ENCODE results near the gene CACNA1E. TPM values are rescaled to one million over a fixed set of nuclear protein-coding genes. Genes with fewer than 3 reads are reported as not detected.
"Not testable (repeated sequence)": the region's sequence is repeated elsewhere in the genome, so short reads cannot be mapped to it uniquely, and the experiment has no call there.

The CACNA1E gene
- total RNA-seq, 1 donor from 2014 or later, result 0.88 TPM

DNA sequence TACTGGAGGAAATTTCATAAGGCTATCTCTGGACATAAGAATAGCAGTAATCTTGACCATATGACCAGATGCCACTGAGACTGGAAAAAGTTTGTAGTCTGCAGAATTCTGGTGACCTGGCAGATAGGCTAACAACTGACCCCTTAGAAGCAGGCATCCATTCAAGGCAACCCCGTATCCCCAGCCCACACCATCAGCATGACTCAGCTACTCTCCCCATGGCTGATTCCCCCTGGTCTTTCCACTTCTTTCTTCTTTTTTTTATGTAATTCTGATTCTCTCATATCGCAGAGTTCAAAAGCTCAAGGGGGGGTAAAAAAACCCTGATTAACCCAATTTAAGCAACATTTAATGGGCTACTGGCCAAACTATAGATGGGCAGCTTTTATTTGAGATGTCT lies 335.1 kb downstream of the CACNA1E start:
- H3K36me3 ChIP-seq, result no peaks in the 10 kb centered on the region
- H3K4me1 ChIP-seq, result no peaks in the 10 kb centered on the region
- H3K27ac ChIP-seq (replicated peaks), result no peak overlapping the region
- intact Hi-C loops (cut with micrococcal nuclease), result no loop called here
- TF ChIP-seq, protein P1, sequence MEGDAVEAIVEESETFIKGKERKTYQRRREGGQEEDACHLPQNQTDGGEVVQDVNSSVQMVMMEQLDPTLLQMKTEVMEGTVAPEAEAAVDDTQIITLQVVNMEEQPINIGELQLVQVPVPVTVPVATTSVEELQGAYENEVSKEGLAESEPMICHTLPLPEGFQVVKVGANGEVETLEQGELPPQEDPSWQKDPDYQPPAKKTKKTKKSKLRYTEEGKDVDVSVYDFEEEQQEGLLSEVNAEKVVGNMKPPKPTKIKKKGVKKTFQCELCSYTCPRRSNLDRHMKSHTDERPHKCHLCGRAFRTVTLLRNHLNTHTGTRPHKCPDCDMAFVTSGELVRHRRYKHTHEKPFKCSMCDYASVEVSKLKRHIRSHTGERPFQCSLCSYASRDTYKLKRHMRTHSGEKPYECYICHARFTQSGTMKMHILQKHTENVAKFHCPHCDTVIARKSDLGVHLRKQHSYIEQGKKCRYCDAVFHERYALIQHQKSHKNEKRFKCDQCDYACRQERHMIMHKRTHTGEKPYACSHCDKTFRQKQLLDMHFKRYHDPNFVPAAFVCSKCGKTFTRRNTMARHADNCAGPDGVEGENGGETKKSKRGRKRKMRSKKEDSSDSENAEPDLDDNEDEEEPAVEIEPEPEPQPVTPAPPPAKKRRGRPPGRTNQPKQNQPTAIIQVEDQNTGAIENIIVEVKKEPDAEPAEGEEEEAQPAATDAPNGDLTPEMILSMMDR (IDR thresholded peaks at IDR 0.05; ENCODE audit: borderline replicate concordance), result no peak
- no peak overlapping the region for H3K4me3 ChIP-seq
- peaks cover 3% of the 10 kb centered on the region for H3K9me3 ChIP-seq (replicated peaks)
- DNase-seq, result no peak
- peaks cover 8% of the 10 kb centered on the region for H3K27me3 ChIP-seq (ENCODE audit: low read depth)

GRCh38 chr1:181818943-181819342 lies 335.6 kb downstream of the CACNA1E start:
- intact Hi-C loops (cut with micrococcal nuclease), result no loop called here
- no peak overlapping the region for H3K4me3 ChIP-seq
- H3K27me3 ChIP-seq (ENCODE audit: low read depth), result peaks cover 7% of the 10 kb centered on the region
- TF ChIP-seq, protein P1 (IDR thresholded peaks at IDR 0.05; ENCODE audit: borderline replicate concordance), result no peak
- H3K4me1 ChIP-seq, result no peaks in the 10 kb centered on the region
- no peak for DNase-seq
- no peaks in the 10 kb centered on the region for H3K36me3 ChIP-seq
- H3K9me3 ChIP-seq (replicated peaks), result peaks cover 3% of the 10 kb centered on the region
- H3K27ac ChIP-seq (replicated peaks), result no peak overlapping the region

GRCh38 chr1:181821701-181822100 lies 338.4 kb downstream of the CACNA1E start:
- H3K9me3 ChIP-seq (replicated peaks), result peaks cover 17% of the 10 kb centered on the region
- TF ChIP-seq, protein P1 (IDR thresholded peaks at IDR 0.05; ENCODE audit: borderline replicate concordance), result no peak
- no peaks in the 10 kb centered on the region for H3K36me3 ChIP-seq
- H3K27me3 ChIP-seq (ENCODE audit: low read depth), result no peaks in the 10 kb centered on the region
- no peak overlapping the region for H3K27ac ChIP-seq (replicated peaks)
- H3K4me1 ChIP-seq, result no peaks in the 10 kb centered on the region
- intact Hi-C loops (cut with micrococcal nuclease), result no loop called here
- no peak for DNase-seq
- no peak overlapping the region for H3K4me3 ChIP-seq

GRCh38 chr1:181832173-181832880 lies 349.0 kb downstream of the CACNA1E start:
- H3K27ac ChIP-seq (replicated peaks); intact Hi-C loops (cut with micrococcal nuclease); H3K4me1 ChIP-seq; H3K27me3 ChIP-seq (ENCODE audit: low read depth); H3K4me3 ChIP-seq; H3K36me3 ChIP-seq; DNase-seq: not testable (repeated sequence)
- peaks cover 45% of the 10 kb centered on the region for H3K9me3 ChIP-seq (replicated peaks)

DNA sequence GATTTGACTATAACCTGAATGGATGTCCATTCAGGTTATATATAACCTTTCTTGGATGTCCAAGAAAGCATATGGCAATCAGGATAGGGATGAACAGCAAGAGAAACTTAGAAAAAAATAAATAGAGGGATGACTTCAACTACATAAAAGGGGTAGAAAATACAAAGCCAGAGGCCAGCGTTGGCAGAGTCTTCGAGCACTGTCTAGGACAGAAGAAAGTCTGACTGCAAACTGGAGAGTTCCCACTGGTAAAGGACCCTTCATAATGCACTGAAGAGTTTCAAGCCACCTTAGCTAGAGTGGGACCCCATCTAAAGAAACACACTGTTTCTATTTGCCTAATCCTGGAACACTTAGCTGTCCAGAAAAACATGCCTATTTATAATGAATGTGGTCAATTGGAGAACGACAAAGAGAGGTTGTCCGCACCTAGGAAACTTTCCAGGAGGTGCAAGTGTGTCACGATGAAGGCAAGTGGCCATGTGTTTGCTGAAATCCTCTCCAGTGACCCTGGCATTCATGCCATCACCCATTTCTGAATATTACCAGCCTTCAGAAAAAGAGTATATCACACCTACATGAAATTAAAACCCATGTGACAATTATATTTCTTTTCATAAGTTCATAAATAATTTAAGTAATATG lies 362.8 kb downstream of the CACNA1E start:
- Histone ChIP-seq H3K4me3 (no peak overlapping the region), H3K27ac (replicated peaks) (no peak overlapping the region), H3K9me3 (replicated peaks) (peaks cover 10% of the 10 kb centered on the region), H3K27me3 (ENCODE audit: low read depth) (peaks cover 23% of the 10 kb centered on the region), H3K36me3 (no peaks in the 10 kb centered on the region), H3K4me1 (no peaks in the 10 kb centered on the region)
- TF ChIP-seq, protein P1 (IDR thresholded peaks at IDR 0.05; ENCODE audit: borderline replicate concordance), result no peak
- intact Hi-C loops (cut with micrococcal nuclease), result no loop called here
- DNase-seq, result no peak

DNA sequence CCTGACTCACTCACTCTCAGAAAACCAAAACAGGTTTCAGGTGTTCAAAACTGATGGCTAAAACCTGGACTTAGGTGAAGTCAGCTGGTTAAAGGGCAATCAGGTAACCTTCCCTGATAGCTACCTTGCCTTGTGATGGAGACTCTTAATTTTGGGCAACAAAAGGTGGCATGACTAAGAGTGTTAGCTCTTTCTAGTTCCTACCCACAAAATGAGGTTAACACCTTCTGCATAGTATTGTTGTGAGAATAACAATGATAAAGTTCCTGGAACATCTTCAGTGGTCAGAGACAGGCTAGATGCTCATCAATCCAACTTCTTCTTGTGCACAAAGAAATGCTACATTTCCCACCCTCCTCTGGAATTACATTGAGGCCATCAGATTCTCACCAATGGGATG lies 363.4 kb downstream of the CACNA1E start:
- no peak overlapping the region for H3K4me3 ChIP-seq
- H3K36me3 ChIP-seq, result no peaks in the 10 kb centered on the region
- intact Hi-C loops (cut with micrococcal nuclease), result no loop called here
- TF ChIP-seq, protein P1 (IDR thresholded peaks at IDR 0.05; ENCODE audit: borderline replicate concordance), result no peak
- no peaks in the 10 kb centered on the region for H3K4me1 ChIP-seq
- no peak for DNase-seq
- H3K27ac ChIP-seq (replicated peaks), result no peak overlapping the region
- H3K27me3 ChIP-seq (ENCODE audit: low read depth), result peaks cover 23% of the 10 kb centered on the region
- peaks cover 12% of the 10 kb centered on the region for H3K9me3 ChIP-seq (replicated peaks)
